NCI-H2107 (cell line): Measurements from ENCODE around the gene TWSG1.
"Not testable (repeated sequence)": the region's sequence is repeated elsewhere in the genome, so short reads cannot be mapped to it uniquely, and the experiment has no call there.

Experiments used
- DNase-seq: peaks from one replicate; lab custom pipeline; 2025; lab: John Stamatoyannopoulos, UW

Gene TWSG1

GRCh38 chr18:9426753-9427152 is 92.2 kb downstream of the TWSG1 start:
- no peak for DNase-seq

- DNase-seq, result no peak
Measured at GRCh38 chr18:9428301-9428706, 93.7 kb downstream of the TWSG1 start.

- no peak for DNase-seq
Measured at GRCh38 chr18:9428862-9429661, 94.5 kb downstream of the TWSG1 start.

DNA sequence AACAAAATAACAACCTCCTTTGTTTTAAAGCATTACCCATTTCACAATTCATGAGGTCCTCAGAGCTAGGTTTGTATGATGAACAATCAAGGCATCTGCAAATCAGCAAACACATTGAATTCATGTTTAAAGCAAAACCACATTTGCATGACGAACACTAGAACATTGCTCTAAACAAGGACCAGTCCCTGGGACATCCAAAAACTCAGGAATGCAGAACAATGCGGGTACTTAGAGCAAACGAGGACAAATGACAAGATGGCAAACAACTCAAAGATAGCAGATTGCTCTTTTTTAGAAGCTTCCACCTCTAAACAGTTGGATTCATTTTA is 95.1 kb downstream of the TWSG1 start:
- no peak for DNase-seq

DNA sequence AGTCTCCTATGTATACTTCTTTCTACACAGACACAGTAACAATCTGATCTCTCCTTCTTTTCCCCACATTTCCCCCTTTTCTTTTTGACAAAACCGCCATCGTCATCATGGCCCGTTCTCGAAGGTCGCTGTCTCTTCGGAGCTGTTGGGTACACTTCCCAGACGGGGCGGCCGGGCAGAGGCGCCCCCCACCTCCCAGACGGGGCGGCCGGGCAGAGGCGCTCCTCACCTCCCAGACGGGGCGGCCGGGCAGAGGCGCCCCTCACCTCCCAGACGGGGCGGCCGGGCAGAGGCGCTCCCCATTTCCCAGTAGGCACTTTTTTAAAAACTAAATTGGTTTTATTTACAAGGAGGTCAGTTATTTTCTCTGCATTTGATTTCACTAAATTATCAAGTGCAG is 95.7 kb downstream of the TWSG1 start:
- not testable (repeated sequence) for DNase-seq

- DNase-seq, result no peak
Measured at GRCh38 chr18:9431296-9431695, 96.7 kb downstream of the TWSG1 start.

DNA sequence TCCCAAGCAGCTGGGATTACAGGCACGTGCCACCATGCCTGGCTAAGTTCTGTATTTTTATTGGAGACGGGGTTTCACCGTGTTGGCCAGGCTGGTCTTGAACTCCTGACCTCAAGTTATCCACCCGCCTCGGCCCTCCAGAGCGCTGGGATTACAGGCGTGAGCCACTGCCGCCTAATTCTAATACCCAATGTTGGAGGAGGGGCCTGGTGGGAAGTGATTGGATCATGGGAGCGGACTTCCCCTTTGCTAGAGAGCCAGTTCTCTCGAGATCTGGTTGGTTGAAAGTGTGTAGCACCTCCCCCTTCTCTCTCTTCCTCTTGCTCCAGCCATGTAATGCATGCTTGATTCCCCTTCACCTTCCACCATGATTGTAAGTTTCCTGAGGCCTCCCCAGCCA is 98.5 kb downstream of the TWSG1 start:
- DNase-seq, result not testable (repeated sequence)

DNA sequence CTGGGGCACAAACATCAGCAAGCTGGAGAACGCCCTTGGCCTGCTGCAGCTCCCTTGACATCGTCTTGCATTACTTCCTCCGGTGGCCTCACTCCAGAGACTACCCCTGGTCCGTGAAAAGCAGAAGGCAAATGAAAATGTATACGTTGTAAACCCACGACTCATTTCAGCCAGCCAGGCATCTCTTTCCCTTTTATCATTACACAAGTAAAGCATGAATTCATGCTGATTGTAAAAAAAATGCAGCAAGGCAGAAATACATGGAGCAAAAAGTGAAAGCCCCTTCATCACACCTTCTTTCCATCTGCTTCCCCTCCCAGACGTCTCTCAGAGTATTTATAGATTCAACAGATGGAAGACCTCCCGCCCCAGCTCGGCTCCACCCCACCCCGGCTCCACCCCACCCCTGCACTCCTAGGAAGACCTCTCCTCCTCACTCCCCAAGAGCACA is 99.1 kb downstream of the TWSG1 start:
- DNase-seq, result no peak

DNA sequence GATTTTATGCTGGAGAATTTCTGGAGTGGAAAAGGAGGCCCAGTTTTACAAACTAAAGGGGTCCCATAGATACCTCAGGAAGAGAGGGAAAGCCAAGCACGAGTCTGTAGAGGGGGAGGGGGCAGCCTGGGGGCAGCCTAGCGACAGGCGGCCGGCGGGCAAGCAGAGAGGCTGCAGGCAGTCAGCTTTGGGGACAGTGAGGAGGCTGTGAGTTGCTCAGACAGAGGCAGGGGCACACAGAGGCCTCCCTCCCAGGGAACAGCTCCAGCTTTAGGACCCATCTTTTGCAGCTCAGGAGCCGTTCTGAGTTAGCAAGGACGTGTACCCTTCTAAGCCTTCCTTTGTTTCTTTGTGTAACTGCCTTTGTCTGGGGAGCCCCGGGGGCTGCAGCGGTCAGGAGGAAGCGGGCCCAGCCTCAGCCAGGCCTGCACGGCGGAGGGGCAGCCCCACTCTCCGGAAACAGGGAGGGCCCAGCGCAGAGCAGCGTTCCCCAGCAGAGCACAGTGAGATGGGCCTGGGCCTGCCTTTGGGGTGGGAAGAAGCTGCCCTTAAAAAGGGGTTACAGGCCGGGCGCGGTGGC is 99.6 kb downstream of the TWSG1 start:
- DNase-seq, result no peak

- DNase-seq, result no peak
Measured at GRCh38 chr18:9435041-9435440, 100.5 kb downstream of the TWSG1 start.

GRCh38 chr18:9436206-9436929 is 101.8 kb downstream of the TWSG1 start:
- DNase-seq, result no peak

GRCh38 chr18:9437021-9437437 is 102.5 kb downstream of the TWSG1 start:
- DNase-seq, result no peak

GRCh38 chr18:9437672-9438071 is 103.1 kb downstream of the TWSG1 start:
- DNase-seq, result no peak

DNA sequence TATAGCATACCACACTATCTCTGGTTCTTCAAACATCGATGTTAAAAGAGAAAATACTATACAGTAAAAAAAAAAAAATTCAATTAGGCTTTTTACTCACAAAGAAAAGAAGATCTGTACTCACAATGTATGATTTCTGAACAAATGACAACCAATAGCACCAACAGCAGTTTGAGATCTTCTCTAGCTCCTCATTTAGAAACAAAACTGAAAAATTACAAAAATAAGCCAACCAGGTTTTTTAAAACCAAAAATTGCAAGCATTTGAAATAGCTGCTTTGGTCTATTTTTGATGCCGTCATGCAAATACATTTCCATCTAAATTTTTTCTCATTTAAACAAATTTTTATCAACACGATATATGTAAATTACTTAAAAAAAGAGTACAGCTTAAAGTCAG is 106.5 kb downstream of the TWSG1 start:
- no peak for DNase-seq

GRCh38 chr18:9444549-9444948 is 110.0 kb downstream of the TWSG1 start:
- no peak for DNase-seq

- no peak for DNase-seq
Measured at GRCh38 chr18:9446839-9447238, 112.3 kb downstream of the TWSG1 start.

- DNase-seq, result no peak
Measured at GRCh38 chr18:9447334-9447733, 112.8 kb downstream of the TWSG1 start.

- DNase-seq, result no peak
Measured at GRCh38 chr18:9449600-9450414, 115.2 kb downstream of the TWSG1 start.

DNA sequence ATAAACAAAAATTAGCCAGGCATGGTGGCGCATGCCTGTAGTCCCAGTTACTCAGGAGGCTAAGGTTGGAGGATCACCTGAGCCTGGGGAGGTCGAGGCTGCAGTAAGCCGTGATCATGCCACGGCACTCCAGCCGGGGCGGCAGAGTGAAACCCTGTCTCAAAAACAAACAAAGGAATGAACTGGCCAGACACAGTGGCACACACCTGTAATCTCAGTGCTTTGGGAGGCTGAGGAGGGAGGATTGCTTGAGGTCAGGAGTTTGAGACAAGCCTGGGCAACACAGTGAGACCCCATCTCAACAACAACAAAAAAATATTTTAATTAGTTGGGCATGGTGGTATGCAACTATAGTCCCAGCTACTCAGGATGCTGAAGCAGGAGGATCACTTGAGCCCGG is 116.3 kb downstream of the TWSG1 start:
- not testable (repeated sequence) for DNase-seq
